Ovary (tissue), 3 donors: ENCODE data around the gene U2SURP.

Experiments used
- CTCF ChIP-seq, 3 donors: fragments of 450-650 bp in 2 of 3; fragments of 200-600 bp in 1 of 3; IDR thresholded peaks; one replicate each; pipeline versions ENCODE4 v1.5.1 to v1.8.0; 2016 to 2022; ENCODE audit warnings: antibody characterized with exemption in 3 of 3, mild to moderate bottlenecking in 1 of 3
- EP300 ChIP-seq: sonication (generic); formaldehyde crosslinking; IDR thresholded peaks from one replicate; pipeline ENCODE4 v1.6.1; 2017; ENCODE audit warnings: antibody characterized with exemption
- POLR2A ChIP-seq: fragments of 450-650 bp; IDR thresholded peaks from one replicate; pipeline ENCODE4 v1.6.1; 2017; ENCODE audit warnings: antibody characterized with exemption, mild to moderate bottlenecking, moderate library complexity
- donor health status: DM: no; HTN: no; CAD: no.

- TF ChIP-seq EP300 (no peak), CTCF (IDR thresholded peaks at IDR 0.05) (no peak), POLR2A (no peak)
Observed at GRCh38 chr3:142990721-142991120, 10.6 kb upstream of the U2SURP start.
